ENCODE data around the gene PAPPA2.
"Not testable (repeated sequence)": the region's sequence is repeated elsewhere in the genome, so short reads cannot be mapped to it uniquely, and the experiment has no call there.

Gene PAPPA2

DNA sequence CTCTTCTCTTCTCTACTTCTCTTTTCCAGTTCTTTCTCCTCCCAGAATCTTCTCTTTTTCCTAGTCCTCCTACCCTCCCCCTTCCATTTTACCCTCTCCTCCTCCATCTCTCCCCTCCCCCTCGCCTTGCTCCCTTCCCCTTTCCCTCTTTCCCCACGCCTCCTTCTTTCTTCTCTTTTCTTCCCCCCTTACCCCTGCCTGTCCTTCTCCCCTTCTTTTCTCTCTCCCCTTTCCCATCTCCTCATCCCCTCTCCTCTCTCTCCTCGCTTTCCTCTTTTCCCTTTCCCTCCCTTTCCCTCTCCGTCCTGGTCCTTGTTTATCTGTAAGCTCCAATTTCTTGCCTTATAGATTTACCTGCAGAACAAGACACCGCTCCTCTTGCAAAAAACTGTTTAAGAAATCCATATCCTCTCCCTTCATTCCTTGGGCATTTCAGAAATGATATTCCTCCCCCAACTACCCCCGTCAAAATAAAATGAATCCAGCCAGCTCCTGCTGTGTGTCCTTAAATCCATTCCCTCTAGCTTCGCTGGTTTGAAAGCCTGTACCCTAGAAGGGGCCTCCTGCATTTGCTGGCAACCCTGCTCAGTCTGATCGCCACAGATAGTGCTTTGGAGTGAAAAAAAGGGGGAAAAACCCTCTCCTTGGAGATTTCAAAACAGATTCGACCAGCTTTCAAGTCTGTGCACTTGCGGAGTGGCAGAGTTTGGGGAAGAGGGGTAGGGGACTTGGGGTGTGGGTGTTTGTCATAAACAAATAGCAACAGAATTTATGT, 89.4 kb downstream of the PAPPA2 start:
- DNase-seq: no peak

DNA sequence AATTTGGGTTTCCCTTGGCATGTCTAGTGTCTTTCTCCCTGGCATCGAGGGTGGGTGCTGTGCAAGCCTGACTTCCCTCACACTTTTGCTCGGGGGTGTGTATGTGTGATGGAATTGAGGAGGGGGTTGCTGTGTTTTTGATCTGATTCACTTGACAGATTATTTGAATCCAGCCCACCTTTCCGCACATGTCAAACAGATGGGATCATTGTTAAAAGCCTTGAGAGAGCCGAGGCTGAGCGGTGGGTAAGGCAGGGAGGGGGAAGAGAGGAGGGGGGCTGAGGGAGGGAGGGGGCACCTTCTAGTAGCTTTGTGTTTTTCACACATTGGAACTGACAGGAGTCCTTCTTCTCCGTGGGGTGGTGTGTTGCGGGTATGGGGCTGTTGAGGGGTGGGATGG, 90.0 kb downstream of the PAPPA2 start:
- DNase-seq: no peak

DNA sequence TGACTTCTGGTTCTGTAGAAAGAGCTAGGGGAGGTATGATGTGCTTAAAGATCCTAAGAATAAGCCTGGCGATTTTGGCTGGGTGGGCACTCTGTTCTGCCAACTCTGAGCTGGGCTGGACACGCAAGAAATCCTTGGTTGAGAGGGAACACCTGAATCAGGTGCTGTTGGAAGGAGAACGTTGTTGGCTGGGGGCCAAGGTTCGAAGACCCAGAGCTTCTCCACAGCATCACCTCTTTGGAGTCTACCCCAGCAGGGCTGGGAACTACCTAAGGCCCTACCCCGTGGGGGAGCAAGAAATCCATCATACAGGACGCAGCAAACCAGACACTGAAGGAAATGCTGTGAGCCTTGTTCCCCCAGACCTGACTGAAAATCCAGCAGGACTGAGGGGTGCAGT, 93.3 kb downstream of the PAPPA2 start:
- no peak for DNase-seq

DNA sequence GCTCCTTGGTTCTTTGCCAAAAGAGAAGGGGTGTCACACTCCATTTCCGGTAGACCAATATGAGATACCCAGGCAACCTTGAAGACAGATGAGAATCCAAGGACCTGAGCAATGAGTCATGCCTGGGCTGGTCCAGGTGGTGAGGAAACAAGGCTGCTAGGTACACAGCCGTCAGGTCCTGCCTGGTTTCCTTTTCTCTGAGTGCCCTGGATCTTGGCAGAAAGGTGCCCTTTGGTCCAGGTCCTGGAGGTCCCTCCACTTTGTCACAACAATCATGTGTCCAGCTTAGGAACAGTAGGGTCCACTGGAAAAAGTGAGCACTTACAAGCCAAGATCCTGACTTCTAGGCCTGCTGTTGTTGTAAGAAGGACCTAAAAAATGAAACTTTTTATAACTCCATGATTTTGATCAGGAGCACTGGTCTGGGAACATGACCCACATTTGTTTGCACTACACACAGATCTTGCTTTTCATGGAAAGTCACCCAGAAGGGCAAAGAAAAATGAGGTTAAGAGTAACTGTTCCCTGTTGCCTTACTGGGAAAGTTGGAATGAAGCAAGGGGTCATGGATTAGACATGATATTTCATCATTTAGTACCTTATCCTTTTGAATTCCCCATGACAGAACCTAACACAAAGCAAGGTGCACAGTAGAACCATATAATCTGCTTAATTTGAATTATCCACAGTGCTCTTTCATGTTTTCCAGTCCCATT, 94.7 kb downstream of the PAPPA2 start:
- DNase-seq: no peak

DNA sequence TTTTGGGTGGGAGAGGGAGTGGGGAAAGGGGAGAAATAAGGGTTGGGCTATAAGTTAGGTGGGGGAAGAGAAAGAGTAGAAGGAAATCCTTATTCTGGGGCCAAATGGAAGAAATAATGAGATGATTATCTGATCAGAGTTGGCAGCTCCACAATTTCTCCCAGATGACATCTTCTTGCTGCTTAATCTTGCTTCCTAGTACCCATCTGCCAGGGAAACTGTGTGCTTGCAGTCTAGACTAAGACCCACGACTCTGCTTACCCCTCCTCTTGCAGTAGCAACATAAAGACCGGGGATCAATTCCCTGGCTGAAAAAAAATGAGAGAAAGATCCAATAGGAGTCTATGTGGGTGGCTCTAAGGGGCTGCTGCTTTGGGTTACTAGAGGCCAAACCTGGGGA, 95.6 kb downstream of the PAPPA2 start:
- DNase-seq: no peak

DNA sequence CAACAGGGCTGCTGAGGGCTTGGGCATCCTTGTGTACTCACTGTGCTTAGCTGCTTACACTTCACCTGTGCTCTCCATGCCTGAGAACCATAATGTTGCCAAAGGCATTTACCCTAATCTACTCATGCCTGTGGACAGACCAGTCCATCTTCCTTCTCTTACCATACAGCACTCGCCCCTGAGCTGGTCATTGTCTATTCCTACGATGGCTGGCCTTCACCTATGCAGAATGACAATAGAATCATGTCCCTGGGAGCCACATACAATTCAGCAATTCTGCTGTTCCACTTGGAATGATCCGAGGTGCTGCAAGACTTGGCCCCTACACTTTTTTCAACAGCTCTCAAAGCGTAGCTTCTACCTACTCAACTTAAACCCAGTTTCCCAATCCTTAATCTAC, 96.5 kb downstream of the PAPPA2 start:
- no peak for DNase-seq

DNA sequence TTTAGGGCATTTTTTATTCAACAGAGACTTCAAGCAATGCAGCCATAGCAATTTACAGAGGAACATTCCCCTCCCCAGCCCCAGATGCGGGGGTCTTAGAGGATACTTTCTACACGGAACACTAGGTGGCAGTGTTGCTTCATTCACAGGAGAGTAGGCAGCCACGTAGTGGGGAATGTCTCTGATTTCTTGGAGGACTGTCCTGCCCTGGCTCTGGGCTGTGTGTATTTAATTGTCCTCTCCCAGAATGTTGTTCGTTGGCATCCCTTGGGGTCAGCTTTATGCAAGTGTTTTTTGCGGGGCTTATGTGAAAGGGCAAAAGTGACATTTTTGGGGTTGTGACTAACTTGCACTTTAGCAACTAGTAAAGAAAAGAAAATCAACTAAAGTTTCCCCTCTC, 96.9 kb downstream of the PAPPA2 start:
- DNase-seq: peak; percentile 1

DNA sequence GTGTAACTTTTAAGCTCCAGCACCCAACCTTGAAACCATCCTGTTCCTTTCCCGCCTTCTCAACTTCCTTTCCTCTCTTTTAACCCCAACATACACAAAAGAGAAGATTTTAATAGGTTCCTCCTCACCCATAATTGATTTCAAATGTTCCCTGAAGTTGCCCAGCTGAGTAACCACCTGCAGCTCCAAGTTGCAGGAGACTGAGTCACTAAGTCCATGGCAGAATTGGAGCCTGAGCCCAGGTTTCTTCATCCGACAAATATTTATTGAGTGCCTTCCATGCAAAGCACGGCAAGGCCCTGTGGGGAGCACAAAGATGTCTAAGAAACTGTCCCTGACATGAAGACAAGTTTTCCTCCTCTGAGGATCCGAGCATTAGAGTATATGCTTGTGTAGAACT, 97.7 kb downstream of the PAPPA2 start:
- no peak for DNase-seq

DNA sequence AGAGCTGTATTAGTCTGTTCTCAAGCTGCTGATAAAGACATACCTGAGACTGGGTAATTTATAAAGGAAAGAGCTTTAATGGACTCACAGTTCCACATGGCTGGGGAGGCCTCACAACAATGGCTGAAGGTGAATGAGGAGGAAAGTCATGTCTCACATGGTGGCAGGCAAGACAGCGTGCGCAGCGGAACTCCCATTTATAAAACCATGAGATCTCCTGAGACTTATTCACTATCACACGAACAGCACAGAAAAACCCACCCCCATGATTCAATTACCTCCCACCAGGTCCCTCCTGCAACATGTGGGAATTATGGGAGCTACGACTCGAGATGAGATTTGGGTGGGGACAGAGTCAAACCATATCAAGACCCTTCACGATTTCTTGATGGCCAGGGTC, 98.8 kb downstream of the PAPPA2 start:
- DNase-seq: not testable (repeated sequence)

DNA sequence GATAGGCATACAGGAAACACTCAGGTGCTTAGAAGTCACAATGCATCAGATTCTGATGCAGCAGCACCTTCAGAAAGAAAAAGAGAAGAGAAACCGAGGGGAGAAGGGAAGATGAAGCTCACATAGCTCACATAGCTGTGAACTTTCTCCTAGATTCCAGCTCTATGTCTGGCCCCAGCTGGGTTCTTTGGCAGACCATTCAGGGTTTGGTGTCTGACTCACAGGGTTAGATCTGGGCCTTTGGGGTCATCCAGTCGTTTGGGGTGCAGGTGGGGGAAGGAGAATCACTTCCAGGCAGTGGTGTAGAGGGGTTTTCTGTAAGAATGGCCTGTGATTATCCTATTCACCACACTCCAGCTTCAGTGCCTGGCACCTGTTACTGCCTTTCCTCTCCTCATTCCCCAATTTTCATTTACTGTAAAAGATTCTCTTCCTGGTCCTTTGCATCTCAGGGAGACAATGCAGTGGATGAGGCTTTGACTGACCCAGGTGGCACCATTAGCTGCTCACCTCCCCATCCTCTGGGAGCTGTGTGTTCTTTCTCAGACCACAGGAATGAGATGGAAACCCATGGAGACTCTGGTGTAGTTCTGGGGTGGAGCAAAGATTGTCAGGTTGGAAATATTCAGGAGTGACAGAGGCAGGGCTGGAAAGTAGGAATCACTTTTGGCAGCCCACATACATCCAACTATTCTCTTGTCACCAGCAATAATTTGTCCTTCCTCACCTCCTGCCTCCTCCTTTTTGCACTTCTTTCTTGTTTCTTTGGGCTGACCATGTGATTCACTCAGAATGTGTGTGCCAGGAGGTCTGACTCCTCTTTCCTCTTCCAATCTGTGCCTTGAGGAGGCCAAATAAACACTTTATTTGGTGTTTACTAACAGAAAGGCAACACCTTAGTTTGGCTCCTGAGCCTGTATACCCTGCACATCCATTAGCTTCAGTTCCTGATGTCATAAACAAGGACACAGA, 103.3 kb downstream of the PAPPA2 start:
- DNase-seq: no peak

DNA sequence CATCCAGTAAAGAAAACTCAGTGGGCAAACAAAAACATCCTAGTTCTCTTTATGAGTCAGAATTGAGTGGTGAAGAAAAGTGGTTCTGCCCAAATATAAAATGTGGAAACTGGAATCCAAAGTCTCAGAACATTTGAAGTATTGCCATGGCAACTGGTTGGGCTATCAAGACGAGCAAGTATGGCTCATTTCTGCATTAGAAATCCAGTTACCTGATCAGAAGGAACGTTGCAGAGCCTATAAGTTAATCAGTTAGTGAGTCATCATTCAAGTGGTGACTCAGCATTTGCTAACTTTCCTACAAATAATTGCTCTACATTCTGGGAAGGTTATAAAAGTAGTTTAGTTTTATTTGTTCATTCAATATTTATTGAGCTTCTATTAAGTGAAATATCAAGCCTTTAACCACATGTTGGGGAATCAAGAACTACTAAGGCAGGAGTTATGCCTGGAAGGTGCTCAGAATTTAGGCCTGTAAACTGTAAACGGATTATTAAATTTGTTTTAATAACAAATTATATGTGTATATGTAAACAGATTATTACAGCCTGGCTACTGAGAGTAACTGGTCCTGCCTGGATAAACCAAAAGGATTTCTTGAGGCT, 104.3 kb downstream of the PAPPA2 start:
- DNase-seq: no peak

DNA sequence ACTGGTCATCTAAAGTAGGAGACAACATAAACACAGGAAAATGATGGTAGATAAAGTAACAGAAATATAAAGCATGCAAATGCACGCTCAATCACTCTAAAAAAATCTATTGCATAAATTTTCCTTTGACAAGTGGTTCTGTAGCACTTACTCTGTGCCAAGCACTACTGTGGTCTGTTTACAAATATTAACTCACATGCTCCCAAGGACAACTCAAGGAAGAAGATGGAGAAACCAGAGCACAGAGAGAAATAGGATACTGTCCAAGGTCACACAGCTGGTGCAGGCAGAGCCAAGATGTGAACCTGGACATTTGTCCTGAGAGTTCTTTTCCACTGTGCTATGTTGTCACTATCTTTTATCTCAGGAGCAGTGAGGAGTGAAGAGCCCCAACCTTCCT, 105.2 kb downstream of the PAPPA2 start:
- DNase-seq: no peak

DNA sequence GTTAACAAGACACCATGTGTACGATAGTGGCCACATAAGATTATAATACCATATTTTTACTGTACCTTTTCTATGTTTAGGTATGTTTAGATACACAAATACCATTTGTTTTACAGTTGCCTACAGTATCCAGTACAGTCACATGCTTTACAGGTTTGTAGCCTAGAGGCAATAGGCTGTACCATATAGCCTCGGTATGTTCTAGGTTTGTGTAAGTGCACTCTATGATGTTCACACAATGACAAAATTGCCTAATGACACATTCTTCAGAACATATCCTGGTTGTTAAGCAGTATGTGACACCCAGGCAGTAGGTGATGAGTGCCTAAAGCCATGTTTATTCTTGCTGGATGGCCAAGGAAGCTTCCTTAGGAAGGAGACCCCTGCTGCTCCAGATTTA, 111.8 kb downstream of the PAPPA2 start:
- no peak for DNase-seq

DNA sequence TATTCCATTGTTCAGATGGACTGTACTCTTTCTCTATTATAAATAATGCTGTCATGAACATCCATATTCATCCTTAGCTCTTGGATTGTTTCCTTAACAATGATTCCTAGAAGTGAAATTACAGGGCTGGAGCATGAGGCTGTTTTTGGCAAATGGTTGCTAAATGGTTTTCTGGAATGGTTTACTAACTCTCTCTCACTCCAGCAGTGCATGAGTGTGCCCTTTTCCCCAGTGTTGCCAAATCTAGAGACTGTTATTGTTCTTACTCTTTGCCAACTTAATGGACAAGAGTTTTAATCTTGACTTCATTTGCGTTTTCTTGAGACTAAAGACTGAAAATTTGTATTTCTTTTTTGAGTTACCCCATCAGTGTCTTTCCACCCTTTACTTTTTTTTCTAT, 113.0 kb downstream of the PAPPA2 start:
- no peak for DNase-seq

DNA sequence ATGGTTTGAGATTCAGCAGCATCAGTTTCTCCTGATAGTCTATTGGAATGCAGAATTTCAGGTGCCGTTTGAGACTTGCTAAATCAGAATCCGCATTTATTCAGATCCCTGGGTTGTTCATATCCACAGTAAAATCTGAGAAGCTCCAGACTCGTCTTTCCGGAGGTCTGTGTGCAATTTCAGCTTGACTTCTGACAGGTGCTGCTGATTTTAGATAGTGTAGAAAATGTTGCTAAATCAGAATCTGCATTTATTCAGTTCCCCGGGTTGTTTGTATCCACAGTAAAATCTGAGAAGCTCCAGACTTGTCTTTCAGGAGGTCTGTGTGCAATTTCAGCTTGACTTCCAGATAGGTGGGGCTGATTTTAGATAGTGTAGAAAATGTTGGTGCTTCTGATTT, 113.7 kb downstream of the PAPPA2 start:
- DNase-seq: no peak

DNA sequence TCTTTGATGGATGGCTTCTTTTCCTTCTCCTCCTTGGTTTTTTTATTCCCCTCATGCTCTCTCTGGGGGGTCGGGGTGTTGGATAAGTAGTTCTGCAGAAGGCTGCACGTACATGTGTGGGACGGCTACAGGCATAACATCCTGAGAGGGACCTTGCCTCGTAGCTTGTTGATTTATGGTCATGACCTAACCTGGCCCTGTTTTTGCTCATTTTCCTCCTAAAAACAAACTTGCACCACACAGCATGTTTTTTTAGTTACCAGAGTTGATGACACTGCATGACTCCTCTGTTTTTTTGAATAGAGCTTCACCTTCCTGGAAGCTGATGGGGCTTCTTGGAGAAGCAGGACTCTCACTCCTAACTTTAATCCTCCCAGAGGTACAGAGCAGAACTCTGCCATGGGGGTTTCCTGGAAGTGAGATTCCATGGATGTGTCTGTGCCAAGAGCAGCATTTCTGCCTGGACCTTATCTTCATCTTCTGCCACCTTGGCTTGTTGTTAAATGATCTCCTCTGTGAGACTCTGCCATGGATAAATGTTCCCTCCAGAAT, 114.7 kb downstream of the PAPPA2 start:
- DNase-seq: no peak

DNA sequence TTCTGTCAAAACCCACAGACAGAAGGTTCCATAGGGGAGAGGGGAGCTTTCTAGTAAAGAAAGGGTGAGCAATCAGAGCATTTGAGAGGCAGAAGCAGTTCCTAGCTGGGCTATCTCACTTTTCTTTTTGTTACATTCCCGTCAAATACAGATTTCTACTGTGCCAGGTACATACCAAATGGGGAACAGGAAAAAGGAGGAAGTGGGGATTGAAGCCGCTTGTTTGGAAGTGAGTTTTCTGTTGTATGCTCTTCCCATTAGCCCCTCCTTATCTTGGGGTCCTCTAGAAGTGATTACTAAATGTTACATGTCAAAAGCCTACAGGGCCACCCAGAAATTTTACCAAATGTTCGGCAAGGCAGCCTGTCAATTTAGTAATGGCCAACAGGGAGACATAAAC, 116.1 kb downstream of the PAPPA2 start:
- no peak for DNase-seq

DNA sequence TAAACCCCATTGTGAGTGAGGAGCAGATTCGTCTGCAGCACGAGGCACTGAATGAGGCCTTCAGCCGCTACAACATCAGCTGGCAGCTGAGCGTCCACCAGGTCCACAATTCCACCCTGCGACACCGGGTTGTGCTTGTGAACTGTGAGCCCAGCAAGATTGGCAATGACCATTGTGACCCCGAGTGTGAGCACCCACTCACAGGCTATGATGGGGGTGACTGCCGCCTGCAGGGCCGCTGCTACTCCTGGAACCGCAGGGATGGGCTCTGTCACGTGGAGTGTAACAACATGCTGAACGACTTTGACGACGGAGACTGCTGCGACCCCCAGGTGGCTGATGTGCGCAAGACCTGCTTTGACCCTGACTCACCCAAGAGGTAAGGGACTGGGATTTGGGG, 132.2 kb downstream of the PAPPA2 start:
- no peak for DNase-seq

DNA sequence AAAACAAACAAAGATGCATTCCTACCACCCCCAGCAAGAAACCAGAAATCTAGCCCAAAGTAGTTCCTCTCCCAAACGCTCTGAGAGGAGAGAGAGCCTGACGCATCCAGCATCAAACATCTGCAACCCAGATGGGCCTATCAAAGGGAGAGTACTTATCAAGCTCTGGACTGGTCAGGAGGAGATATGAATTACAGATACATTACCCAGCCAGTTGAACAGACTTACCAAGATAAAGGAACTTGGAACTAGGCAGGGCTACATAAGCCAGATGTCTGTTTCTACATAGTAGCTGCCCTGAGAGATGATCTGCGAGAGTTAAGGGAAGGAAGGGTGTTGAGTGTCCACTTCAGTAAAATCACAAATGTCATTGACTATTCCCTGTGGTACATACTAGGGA, 138.4 kb downstream of the PAPPA2 start:
- no peak for DNase-seq

DNA sequence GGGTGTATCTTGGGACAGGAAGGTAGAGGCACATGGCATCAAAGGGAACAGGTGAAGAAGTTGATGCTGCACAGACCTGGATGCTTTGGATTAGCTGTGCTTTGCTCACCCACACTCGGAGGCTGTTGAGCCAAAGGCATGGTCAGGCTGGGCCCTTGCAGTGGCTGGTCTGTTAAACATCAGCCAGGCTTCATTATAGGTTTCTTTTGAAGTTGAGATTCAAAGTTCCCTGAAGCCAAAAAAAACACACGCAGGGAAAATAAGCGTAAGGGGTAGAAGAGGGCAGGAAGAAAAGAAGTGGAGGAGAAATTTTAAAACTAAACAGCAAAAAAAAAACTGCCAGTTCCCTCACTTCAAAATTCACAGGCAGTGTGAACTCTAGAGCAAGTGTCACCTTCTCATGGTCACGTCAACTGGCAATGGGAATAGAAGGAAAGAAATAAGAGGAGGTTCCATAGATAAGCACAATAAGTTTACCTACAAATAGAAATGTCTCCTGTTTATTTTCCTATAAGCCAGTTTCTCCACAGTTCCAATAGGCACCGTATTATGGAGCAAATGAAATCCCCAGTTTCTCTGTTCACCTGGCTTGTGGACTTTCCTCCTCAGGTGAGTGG, 139.5 kb downstream of the PAPPA2 start:
- DNase-seq: no peak

DNA sequence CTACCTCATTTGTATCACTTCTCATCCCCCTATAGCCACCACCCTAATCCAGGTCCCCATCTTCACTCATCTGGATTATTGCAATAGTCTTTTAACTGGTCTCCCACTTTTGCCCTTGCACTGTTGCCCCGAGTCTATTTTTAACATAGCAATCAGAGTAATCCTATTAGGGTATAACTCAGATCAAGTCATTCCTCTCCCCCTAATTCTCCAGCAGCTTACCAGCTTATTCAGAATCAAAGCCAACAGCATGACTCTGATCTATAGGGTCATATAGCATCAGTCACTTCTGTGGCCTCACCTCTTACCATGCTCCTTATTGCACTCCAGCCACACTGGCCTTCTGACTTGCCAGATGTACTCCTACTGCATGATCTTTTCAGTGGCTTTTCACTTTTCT, 140.7 kb downstream of the PAPPA2 start:
- DNase-seq: no peak

DNA sequence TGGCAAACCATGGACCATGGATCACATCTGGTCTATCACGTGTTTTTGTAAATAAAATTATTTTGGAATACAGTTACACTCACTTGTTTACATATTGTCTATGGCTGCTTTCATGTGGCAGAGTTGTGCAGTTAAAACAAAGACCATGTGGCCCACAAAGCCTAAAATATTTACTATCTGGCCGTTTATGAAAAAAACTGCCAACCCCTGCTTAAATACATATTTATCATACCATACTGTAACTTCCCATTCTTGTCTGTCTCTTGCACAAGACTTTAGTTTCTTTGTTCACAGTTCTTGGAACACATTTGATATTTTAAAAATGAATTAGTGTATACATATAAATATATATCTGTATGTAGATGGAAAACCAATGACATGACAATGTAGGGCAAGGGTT, 141.5 kb downstream of the PAPPA2 start:
- no peak for DNase-seq
